HEK293T (cell line): ENCODE results near the gene SLC31A1.

ENCODE experiments used
- ARNT ChIP-seq: fragments of 450-650 bp; IDR thresholded peaks from 2 replicates; pipeline ENCODE4 v1.6.1; 2017; ENCODE audit warnings: mild to moderate bottlenecking
- BHLHE40 ChIP-seq: fragments of 450-650 bp; IDR thresholded peaks from 2 replicates; pipeline ENCODE4 v1.6.1; 2016; ENCODE audit warnings: mild to moderate bottlenecking, moderate library complexity, borderline replicate concordance
- CTBP1 ChIP-seq: fragments of 450-650 bp; IDR thresholded peaks from 2 replicates; pipeline ENCODE4 v1.6.1; 2016; ENCODE audit warnings: borderline replicate concordance
- ELF4 ChIP-seq: fragments of 450-650 bp; IDR thresholded peaks from 2 replicates; pipeline ENCODE4 v1.6.1; 2017; ENCODE audit warnings: antibody characterized with exemption
- FOXA1 ChIP-seq: fragments of 450-650 bp; IDR thresholded peaks from 2 replicates; pipeline ENCODE4 v1.6.1; 2016; ENCODE audit warnings: mild to moderate bottlenecking
- FOXK2 ChIP-seq: fragments of 450-650 bp; IDR thresholded peaks from 2 replicates; pipeline ENCODE4 v1.6.1; 2016; ENCODE audit warnings: mild to moderate bottlenecking
- FOXM1 ChIP-seq: fragments of 450-650 bp; IDR thresholded peaks from 2 replicates; pipeline ENCODE4 v1.6.1; 2017; ENCODE audit warnings: mild to moderate bottlenecking, borderline replicate concordance
- LEF1 ChIP-seq: fragments of 450-650 bp; IDR thresholded peaks from 2 replicates; pipeline ENCODE4 v1.6.1; 2017; ENCODE audit warnings: mild to moderate bottlenecking, borderline replicate concordance
- NFRKB ChIP-seq: fragments of 450-650 bp; IDR thresholded peaks from 2 replicates; pipeline ENCODE4 v1.6.1; 2016; ENCODE audit warnings: mild to moderate bottlenecking, moderate library complexity
- SP1 ChIP-seq: fragments of 450-650 bp; IDR thresholded peaks from 2 replicates; pipeline ENCODE4 v1.6.1; 2017
- SUZ12 ChIP-seq: fragments of 450-650 bp; IDR thresholded peaks from 2 replicates; pipeline ENCODE4 v1.6.1; 2016; ENCODE audit warnings: mild to moderate bottlenecking
- TARDBP ChIP-seq: fragments of 450-650 bp; IDR thresholded peaks from 2 replicates; pipeline ENCODE4 v1.6.1; 2016
- ZNF384 ChIP-seq: fragments of 450-650 bp; IDR thresholded peaks from 2 replicates; pipeline ENCODE4 v1.6.1; 2016
- TF ChIP-seq, protein P1 (sequence below): fragments of 450-650 bp; IDR thresholded peaks from 2 replicates; pipeline ENCODE4 v1.6.1; 2016

GRCh38 chr9:113313261-113313660 is 91.9 kb downstream of the SLC31A1 start:
- TF ChIP-seq ZNF384 (no peak), FOXA1 (no peak), FOXM1 (no peak), TARDBP (no peak), SP1 (no peak), FOXK2 (no peak), NFRKB (no peak), ARNT (no peak), CTBP1 (no peak), BHLHE40 (no peak), LEF1 (no peak), SUZ12 (no peak), ELF4 (no peak)
- TF ChIP-seq, protein P1, sequence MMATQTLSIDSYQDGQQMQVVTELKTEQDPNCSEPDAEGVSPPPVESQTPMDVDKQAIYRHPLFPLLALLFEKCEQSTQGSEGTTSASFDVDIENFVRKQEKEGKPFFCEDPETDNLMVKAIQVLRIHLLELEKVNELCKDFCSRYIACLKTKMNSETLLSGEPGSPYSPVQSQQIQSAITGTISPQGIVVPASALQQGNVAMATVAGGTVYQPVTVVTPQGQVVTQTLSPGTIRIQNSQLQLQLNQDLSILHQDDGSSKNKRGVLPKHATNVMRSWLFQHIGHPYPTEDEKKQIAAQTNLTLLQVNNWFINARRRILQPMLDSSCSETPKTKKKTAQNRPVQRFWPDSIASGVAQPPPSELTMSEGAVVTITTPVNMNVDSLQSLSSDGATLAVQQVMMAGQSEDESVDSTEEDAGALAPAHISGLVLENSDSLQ, result no peak
